GM13977 (cell line): ENCODE data around the gene LSM7.

ENCODE experiments used
- DNase-seq: peaks from one replicate; pipeline ENCODE4 v3.0.0; 2012; ENCODE audit warnings: low spot score
- CTCF ChIP-seq: IDR thresholded peaks from 2 replicates; pipeline ENCODE4 v1.5.1; 2012; ENCODE audit warnings: mild to moderate bottlenecking, control low read depth; ENCODE audit not compliant: insufficient read depth; ENCODE audit errors: extremely low read depth, missing control alignments
- in situ Hi-C: fragments of 300-500 bp; cut with MboI; formaldehyde crosslinking; loops from one replicate; pipeline ENCODE4 v1.12.0; 2022; ENCODE audit warnings: low sequenced_read_pairs, low pct_unique_long_range_greater_than_20kb, mixed read lengths, inconsistent platforms; ENCODE audit not compliant: unreplicated experiment

LSM7 gene

GRCh38 chr19:2280633-2281264 lies 47.6 kb downstream of the LSM7 start:
- in situ Hi-C loops = no loop called here
- DNase-seq = no peak
- no peak for TF ChIP-seq CTCF

GRCh38 chr19:2278459-2279158 lies 49.8 kb downstream of the LSM7 start:
- TF ChIP-seq CTCF = no peak
- DNase-seq = no peak
- in situ Hi-C loops = no loop called here

GRCh38 chr19:2277138-2277537 lies 51.2 kb downstream of the LSM7 start:
- in situ Hi-C loops = no loop called here

GRCh38 chr19:2276429-2276986 lies 51.9 kb downstream of the LSM7 start:
- in situ Hi-C loops = no loop called here
- DNase-seq = no peak
- no peak for TF ChIP-seq CTCF

More at GRCh38 chr19:2277138-2277537, 51.2 kb downstream of the LSM7 start:
- no peak for TF ChIP-seq CTCF
- DNase-seq = no peak

GRCh38 chr19:2275588-2276428 lies 52.6 kb downstream of the LSM7 start:
- in situ Hi-C loops = no loop called here
- no peak for DNase-seq
- no peak for TF ChIP-seq CTCF

- in situ Hi-C loops = loop anchor here (25.0 kb wide), 1 partner anchor 337 kb away; no protein-coding TSS in a partner anchor
- DNase-seq = peak; percentile 72
- peak; percentile 60 for TF ChIP-seq CTCF
Observed at GRCh38 chr19:2274931-2275535, 53.4 kb downstream of the LSM7 start.
